Astrocyte (in vitro differentiated cells and primary cell): Measurements from ENCODE around the gene OSBPL6. TPM values are rescaled to one million over a fixed set of nuclear protein-coding genes. Genes with fewer than 3 reads are reported as not detected.
"Not testable (repeated sequence)": the region's sequence is repeated elsewhere in the genome, so short reads cannot be mapped to it uniquely, and the experiment has no call there.

Source experiments
- DNase-seq: peaks from one replicate; pipeline ENCODE4 v3.0.0-alpha.2; 2010; ENCODE audit warnings: low read depth
- FAIRE-seq: peaks from 2 replicates; lab custom pipeline; 2011; peaks lifted over from hg19 to GRCh38; lab: Jason Lieb, UNC
- H2AFZ ChIP-seq: 2 replicates; pipeline ENCODE4 v1.6.0; 2012; ENCODE audit warnings: low read depth, low read length, inconsistent platforms
- H3K27ac ChIP-seq: 2 replicates; pipeline ENCODE4 v1.5.1; 2011; ENCODE audit warnings: low read depth, low read length, inconsistent platforms
- H3K27me3 ChIP-seq: 2 replicates; pipeline ENCODE4 v1.6.0; 2011; ENCODE audit warnings: low read length, inconsistent platforms; ENCODE audit not compliant: insufficient read depth
- H3K36me3 ChIP-seq: 2 replicates; pipeline ENCODE4 v1.5.1; 2011; ENCODE audit warnings: low read length, inconsistent platforms; ENCODE audit not compliant: insufficient read depth
- H3K4me1 ChIP-seq: 2 replicates; pipeline ENCODE4 v1.5.1; 2011; ENCODE audit warnings: low read length, inconsistent platforms; ENCODE audit not compliant: insufficient read depth
- H3K4me2 ChIP-seq: 2 replicates; pipeline ENCODE4 v1.6.0; 2012; ENCODE audit warnings: low read length, inconsistent platforms
- H3K4me3 ChIP-seq: 2 replicates; pipeline ENCODE4 v1.5.1; 2011; ENCODE audit warnings: low read depth, mild to moderate bottlenecking, low read length, inconsistent platforms; ENCODE audit not compliant: insufficient read depth
- H3K79me2 ChIP-seq: 2 replicates; pipeline ENCODE4 v1.6.0; 2012; ENCODE audit warnings: mild to moderate bottlenecking, low read length, inconsistent platforms; ENCODE audit not compliant: insufficient read depth
- H3K9ac ChIP-seq: 2 replicates; pipeline ENCODE4 v1.6.0; 2012; ENCODE audit warnings: mild to moderate bottlenecking, low read length, inconsistent platforms
- H3K9me3 ChIP-seq: 2 replicates; pipeline ENCODE4 v1.5.1; 2012; ENCODE audit warnings: low read depth, mild to moderate bottlenecking, low read length, inconsistent platforms; ENCODE audit not compliant: insufficient read depth
- H4K20me1 ChIP-seq: 2 replicates; pipeline ENCODE4 v1.6.0; 2012; ENCODE audit warnings: low read length, inconsistent platforms; ENCODE audit not compliant: insufficient read depth
- H3K27ac Mint-ChIP-seq: one replicate; pipeline ENCODE4 v1.8.0; 2021; ENCODE audit warnings: mild to moderate bottlenecking, mixed read lengths; ENCODE audit not compliant: unreplicated experiment
- H3K27me3 Mint-ChIP-seq: one replicate; pipeline ENCODE4 v1.8.0; 2021; ENCODE audit warnings: low read depth, mixed read lengths; ENCODE audit not compliant: unreplicated experiment
- H3K36me3 Mint-ChIP-seq: one replicate; pipeline ENCODE4 v1.8.0; 2021; ENCODE audit warnings: low read depth, mixed read lengths; ENCODE audit not compliant: unreplicated experiment
- H3K4me1 Mint-ChIP-seq: one replicate; pipeline ENCODE4 v1.8.0; 2021; ENCODE audit warnings: low read depth, mixed read lengths; ENCODE audit not compliant: unreplicated experiment
- H3K4me3 Mint-ChIP-seq: one replicate; pipeline ENCODE4 v1.8.0; 2021; ENCODE audit warnings: mild to moderate bottlenecking, moderate library complexity, mixed read lengths; ENCODE audit not compliant: unreplicated experiment
- H3K9me3 Mint-ChIP-seq: one replicate; pipeline ENCODE4 v1.8.0; 2021; ENCODE audit warnings: mild to moderate bottlenecking, mixed read lengths; ENCODE audit not compliant: unreplicated experiment
- CTCF ChIP-seq: IDR thresholded peaks from 2 replicates; pipeline ENCODE4 v1.5.1; 2011; ENCODE audit warnings: low read depth, mild to moderate bottlenecking, inconsistent platforms, low read length, moderate library complexity; ENCODE audit not compliant: insufficient read depth
- EZH2 ChIP-seq: IDR thresholded peaks from 2 replicates; pipeline ENCODE4 v1.6.1; 2012; ENCODE audit warnings: mild to moderate bottlenecking, low read length, inconsistent platforms; ENCODE audit not compliant: insufficient read depth
- total RNA-seq: library from RNA; stranded (reverse); gene quantifications from 2 replicates; pipeline ENCODE4 v1.2.1, GENCODE V29; 2021

The OSBPL6 gene
- total RNA-seq, 1 donor from 2014 or later = 13.4 TPM

- DNase-seq (no peak), FAIRE-seq (no peak)
- H4K20me1 ChIP-seq = no peaks in the 10 kb centered on the region
- no peaks in the 10 kb centered on the region for H3K9me3 Mint-ChIP-seq
- TF ChIP-seq EZH2 (no peak), CTCF (no peak)
- no peaks in the 10 kb centered on the region for H3K36me3 ChIP-seq
- peaks cover 6% of the 10 kb centered on the region for H3K4me1 ChIP-seq
- H3K4me2 ChIP-seq = no peak overlapping the region
- H2AFZ ChIP-seq = no peak overlapping the region
- no peak overlapping the region for H3K4me3 ChIP-seq
- no peaks in the 10 kb centered on the region for H3K27me3 ChIP-seq
- H3K4me3 Mint-ChIP-seq = no peak overlapping the region
- no peak overlapping the region for H3K27ac ChIP-seq
- no peaks in the 10 kb centered on the region for H3K9me3 ChIP-seq
- H3K27ac Mint-ChIP-seq = no peak overlapping the region
- no peaks in the 10 kb centered on the region for H3K36me3 Mint-ChIP-seq
- H3K79me2 ChIP-seq = peaks cover 13% of the 10 kb centered on the region
- no peak overlapping the region for H3K9ac ChIP-seq
- H3K4me1 Mint-ChIP-seq = peaks cover 7% of the 10 kb centered on the region
- no peaks in the 10 kb centered on the region for H3K27me3 Mint-ChIP-seq
These were observed 217.7 kb downstream of the OSBPL6 start for GRCh38 chr2:178412047-178412446.

GRCh38 chr2:178412453-178412852, 218.1 kb downstream of the OSBPL6 start:
- H3K79me2 ChIP-seq = peaks cover 13% of the 10 kb centered on the region
- H2AFZ ChIP-seq, H3K9me3 ChIP-seq, H3K27ac ChIP-seq, DNase-seq, H3K27me3 Mint-ChIP-seq, H3K27me3 ChIP-seq, H3K4me1 Mint-ChIP-seq, H3K27ac Mint-ChIP-seq, H3K4me1 ChIP-seq, H3K9me3 Mint-ChIP-seq, H4K20me1 ChIP-seq, H3K36me3 Mint-ChIP-seq, H3K36me3 ChIP-seq, H3K9ac ChIP-seq, H3K4me2 ChIP-seq, FAIRE-seq, H3K4me3 ChIP-seq: not testable (repeated sequence)
- peak overlapping the region; percentile 87 for H3K4me3 Mint-ChIP-seq

- H3K36me3 Mint-ChIP-seq = no peaks in the 10 kb centered on the region
- peak overlapping the region; percentile 98 for H3K27ac Mint-ChIP-seq
- Histone ChIP-seq H3K27ac (peak overlapping the region; percentile 98), H3K9ac (peak overlapping the region; percentile 96), H3K36me3 (no peaks in the 10 kb centered on the region), H3K9me3 (no peaks in the 10 kb centered on the region), H3K27me3 (no peaks in the 10 kb centered on the region), H4K20me1 (no peaks in the 10 kb centered on the region), H3K79me2 (peaks cover 16% of the 10 kb centered on the region), H2AFZ (peak overlapping the region; percentile 84), H3K4me1 (peaks cover 6% of the 10 kb centered on the region), H3K4me3 (peak overlapping the region; percentile 82), H3K4me2 (peak overlapping the region; percentile 86)
- no peaks in the 10 kb centered on the region for H3K27me3 Mint-ChIP-seq
- no peak for TF ChIP-seq CTCF
- no peak for TF ChIP-seq EZH2
- H3K9me3 Mint-ChIP-seq = no peaks in the 10 kb centered on the region
- DNase-seq = peak; percentile 68
- H3K4me3 Mint-ChIP-seq = peak overlapping the region; percentile 87
- peaks cover 10% of the 10 kb centered on the region for H3K4me1 Mint-ChIP-seq
- FAIRE-seq = no peak
These were observed 219.4 kb downstream of the OSBPL6 start for GRCh38 chr2:178413472-178414265.
